Stimulated activated naive B cell treated with anti-CD40 and anti-IgM and Interleukin-4, amounts not matched to agents 10 μg/mL and 1 μg/mL and 100 μg/mL, for 72 hours (primary cell): Measurements from ENCODE around the gene ITPK1.

Source experiments
- ATAC-seq, 2 donors: fragments of 150-1000 bp; cut with Tn5 transposase; replicated peaks; 2 replicates each; pipeline ENCODE4 v1.10.0; 2021; ENCODE audit warnings: moderate library complexity in 1 of 2
- DNase-seq: peaks from one replicate; pipeline ENCODE4 v3.0.0; 2021
- H3K27ac Mint-ChIP-seq: one replicate; pipeline ENCODE4 v1.8.0; 2022; ENCODE audit warnings: mild to moderate bottlenecking, mixed read lengths
- H3K27me3 Mint-ChIP-seq, 2 donors: one replicate each; pipeline ENCODE4 v1.8.0; 2022; ENCODE audit warnings: mixed read lengths in 2 of 2
- H3K36me3 Mint-ChIP-seq, 2 donors: one replicate each; pipeline ENCODE4 v1.8.0; 2022; ENCODE audit warnings: mixed read lengths in 2 of 2, mild to moderate bottlenecking in 1 of 2
- H3K4me1 Mint-ChIP-seq, 2 donors: one replicate each; pipeline ENCODE4 v1.8.0; 2022; ENCODE audit warnings: mixed read lengths in 2 of 2, mild to moderate bottlenecking in 1 of 2
- H3K4me3 Mint-ChIP-seq, 2 donors: one replicate each; pipeline ENCODE4 v1.8.0; 2022; ENCODE audit warnings: mild to moderate bottlenecking in 2 of 2, mixed read lengths in 2 of 2, moderate library complexity in 1 of 2
- H3K9me3 Mint-ChIP-seq, 2 donors: one replicate each; pipeline ENCODE4 v1.8.0; 2022; ENCODE audit warnings: mixed read lengths in 2 of 2, mild to moderate bottlenecking in 1 of 2

Gene ITPK1

DNA sequence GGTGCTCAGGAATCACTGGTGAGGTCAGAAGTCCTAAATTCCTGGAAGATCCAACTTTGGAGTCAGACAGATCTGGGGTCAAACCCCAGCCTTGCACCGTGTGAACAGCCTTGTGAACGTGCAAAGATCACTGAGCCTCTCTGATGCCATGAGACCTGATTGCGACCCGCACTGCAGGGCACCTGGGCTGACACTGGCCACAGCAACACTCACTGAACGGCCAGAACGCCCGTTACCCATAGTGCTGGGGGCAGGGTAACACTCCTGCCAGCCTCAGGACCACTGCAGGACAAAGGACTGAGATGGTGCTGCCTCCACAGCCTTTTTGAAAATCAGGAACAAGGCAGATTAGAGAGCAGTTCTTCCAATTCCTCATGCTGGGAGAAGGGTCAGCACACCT lies 164.5 kb downstream of the ITPK1 start:
- ATAC-seq (no peak), DNase-seq (no peak)
- Mint-ChIP-seq H3K27ac (peak overlapping the region; percentile 60), H3K4me1 (peaks cover 7 to 14% of the 10 kb centered on the region in 2 donors), H3K4me3 (no peak overlapping the region), H3K36me3 (peaks cover 49 to 66% of the 10 kb centered on the region in 2 donors), H3K9me3 (no peaks in the 10 kb centered on the region), H3K27me3 (no peaks in the 10 kb centered on the region)

GRCh38 chr14:92950773-92951172 lies 165.0 kb downstream of the ITPK1 start:
- peak overlapping the region; percentile 60 for H3K27ac Mint-ChIP-seq
- no peaks in the 10 kb centered on the region for H3K9me3 Mint-ChIP-seq

GRCh38 chr14:92950193-92950540 lies 165.6 kb downstream of the ITPK1 start:
- H3K4me1 Mint-ChIP-seq: peaks cover 7 to 14% of the 10 kb centered on the region in 2 donors
- H3K4me3 Mint-ChIP-seq: no peak overlapping the region
- DNase-seq: no peak
- no peak overlapping the region for H3K27ac Mint-ChIP-seq
- H3K27me3 Mint-ChIP-seq: no peaks in the 10 kb centered on the region
- H3K9me3 Mint-ChIP-seq: no peaks in the 10 kb centered on the region
- H3K36me3 Mint-ChIP-seq: peaks cover 48 to 67% of the 10 kb centered on the region in 2 donors
- ATAC-seq: no peak

More at GRCh38 chr14:92950773-92951172, 165.0 kb downstream of the ITPK1 start:
- peaks cover 47 to 67% of the 10 kb centered on the region in 2 donors for H3K36me3 Mint-ChIP-seq
- no peak for ATAC-seq
- DNase-seq: no peak
- peaks cover 7 to 14% of the 10 kb centered on the region in 2 donors for H3K4me1 Mint-ChIP-seq
- no peak overlapping the region for H3K4me3 Mint-ChIP-seq
- no peaks in the 10 kb centered on the region for H3K27me3 Mint-ChIP-seq

DNA sequence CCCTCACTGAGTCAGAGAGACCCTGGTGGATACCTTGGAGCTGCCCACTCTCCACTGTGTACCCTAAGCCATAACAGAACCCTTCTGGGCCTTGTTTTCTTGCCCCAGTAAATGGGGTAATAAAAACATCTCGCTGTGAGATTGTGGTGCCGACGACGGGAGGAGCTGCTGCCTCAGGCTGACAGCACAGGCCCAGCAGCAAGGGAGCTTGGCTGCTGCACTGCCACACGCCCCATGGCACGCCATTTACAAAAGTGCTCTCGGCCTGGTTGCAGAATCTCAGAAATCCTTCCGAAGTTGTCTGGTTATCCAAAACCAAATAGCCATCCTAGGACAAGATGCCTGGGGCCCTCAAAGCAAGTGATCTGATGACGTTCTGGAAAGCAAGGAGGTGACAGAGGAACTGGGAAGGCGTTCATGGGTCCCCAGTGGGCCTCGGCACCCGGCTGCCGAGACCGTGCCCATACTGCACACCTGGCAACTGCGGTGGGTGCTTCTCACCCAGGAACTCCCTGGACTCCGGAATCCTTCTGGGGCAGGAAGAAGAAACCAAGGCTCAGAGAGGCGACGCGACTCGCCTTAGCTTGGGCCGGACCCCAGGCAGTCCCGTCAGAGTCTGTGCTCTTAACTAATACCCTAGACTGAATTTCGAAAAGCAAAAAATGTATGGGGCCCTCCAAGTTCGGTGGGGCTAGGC lies 166.1 kb downstream of the ITPK1 start:
- ATAC-seq (no peak), DNase-seq (no peak)
- H3K4me3 Mint-ChIP-seq: no peak overlapping the region
- peak overlapping the region; percentile 31 for H3K27ac Mint-ChIP-seq
- H3K27me3 Mint-ChIP-seq: no peaks in the 10 kb centered on the region
- peaks cover 7 to 14% of the 10 kb centered on the region in 2 donors for H3K4me1 Mint-ChIP-seq
- H3K9me3 Mint-ChIP-seq: no peaks in the 10 kb centered on the region
- peaks cover 52 to 67% of the 10 kb centered on the region in 2 donors for H3K36me3 Mint-ChIP-seq

- no peaks in the 10 kb centered on the region for H3K9me3 Mint-ChIP-seq
- peaks cover 55 to 70% of the 10 kb centered on the region in 2 donors for H3K36me3 Mint-ChIP-seq
- DNase-seq (no peak), ATAC-seq (no peak)
- H3K4me3 Mint-ChIP-seq: no peak overlapping the region
- H3K4me1 Mint-ChIP-seq: peaks cover 7 to 14% of the 10 kb centered on the region in 2 donors
- H3K27ac Mint-ChIP-seq: no peak overlapping the region
- no peaks in the 10 kb centered on the region for H3K27me3 Mint-ChIP-seq
Measured at GRCh38 chr14:92948647-92949046, 167.1 kb downstream of the ITPK1 start.

DNA sequence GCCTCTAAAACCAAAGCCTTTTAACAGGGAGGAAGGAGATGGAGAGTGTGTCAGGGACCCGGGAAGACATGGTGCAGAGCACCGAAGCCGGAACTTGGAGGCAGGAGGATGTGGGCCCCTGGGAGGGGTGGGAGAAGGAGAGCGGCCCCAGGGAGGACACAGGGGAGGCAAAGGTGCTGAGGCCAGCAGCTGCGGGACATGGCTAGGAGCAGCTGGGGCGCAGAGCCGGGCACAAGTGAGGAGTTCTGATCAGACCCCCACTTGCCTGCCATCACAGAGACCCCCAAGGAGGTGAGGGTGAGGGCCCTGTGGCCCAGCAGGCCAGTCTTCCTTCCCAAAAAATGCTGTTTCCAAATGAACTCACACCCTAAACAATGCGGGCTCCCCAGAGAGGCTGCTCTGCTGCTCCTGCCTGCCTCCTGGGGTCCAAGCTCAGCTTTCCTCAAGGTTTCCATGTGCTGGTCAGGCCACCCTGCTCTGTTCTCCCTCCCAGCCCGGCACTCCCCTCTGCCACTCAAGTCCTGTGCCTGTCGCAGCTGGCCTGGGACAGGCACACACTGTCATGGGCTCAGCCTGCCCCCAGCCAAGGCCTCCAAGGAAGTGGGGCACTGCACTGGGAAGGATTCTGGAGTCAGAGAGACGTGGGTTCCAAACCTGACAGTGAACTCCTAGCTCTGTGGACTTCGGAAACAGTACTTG lies 168.7 kb downstream of the ITPK1 start:
- Mint-ChIP-seq H3K36me3 (peaks cover 43 to 67% of the 10 kb centered on the region in 2 donors), H3K27me3 (no peaks in the 10 kb centered on the region), H3K4me1 (peaks cover 4 to 5% of the 10 kb centered on the region in 2 donors), H3K4me3 (no peak overlapping the region), H3K27ac (peak overlapping the region; percentile 68), H3K9me3 (no peaks in the 10 kb centered on the region)
- no peak for ATAC-seq
- no peak for DNase-seq

GRCh38 chr14:92945959-92946846 lies 169.5 kb downstream of the ITPK1 start:
- ATAC-seq (no peak), DNase-seq (no peak)
- no peaks in the 10 kb centered on the region for H3K4me1 Mint-ChIP-seq
- peaks cover 42 to 68% of the 10 kb centered on the region in 2 donors for H3K36me3 Mint-ChIP-seq
- H3K4me3 Mint-ChIP-seq: no peak overlapping the region
- no peak overlapping the region for H3K27ac Mint-ChIP-seq
- H3K9me3 Mint-ChIP-seq: no peaks in the 10 kb centered on the region
- H3K27me3 Mint-ChIP-seq: no peaks in the 10 kb centered on the region

DNA sequence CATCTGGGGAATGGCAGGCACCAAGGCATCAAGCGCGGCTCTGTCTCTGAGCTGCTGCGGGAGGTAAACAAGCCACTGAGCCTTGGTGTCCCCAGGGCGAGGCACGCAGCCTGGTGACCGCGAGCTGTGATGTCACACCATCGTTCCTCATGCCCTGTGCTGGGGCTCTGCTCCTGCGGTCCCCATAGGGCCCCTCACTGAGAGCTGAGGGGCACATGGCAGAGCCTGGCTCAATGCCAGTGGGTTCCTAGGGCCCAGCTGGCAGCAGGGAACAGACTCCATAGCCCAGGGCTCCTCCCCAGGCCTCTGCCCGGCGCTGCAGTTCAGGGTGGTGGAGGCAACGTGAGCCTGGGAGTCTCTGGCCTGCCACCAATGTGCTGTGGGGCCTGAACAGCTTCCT lies 170.2 kb downstream of the ITPK1 start:
- no peaks in the 10 kb centered on the region for H3K4me1 Mint-ChIP-seq
- peaks cover 42 to 68% of the 10 kb centered on the region in 2 donors for H3K36me3 Mint-ChIP-seq
- DNase-seq (no peak), ATAC-seq (no peak)
- no peaks in the 10 kb centered on the region for H3K9me3 Mint-ChIP-seq
- H3K27ac Mint-ChIP-seq: no peak overlapping the region
- no peak overlapping the region for H3K4me3 Mint-ChIP-seq
- H3K27me3 Mint-ChIP-seq: no peaks in the 10 kb centered on the region

DNA sequence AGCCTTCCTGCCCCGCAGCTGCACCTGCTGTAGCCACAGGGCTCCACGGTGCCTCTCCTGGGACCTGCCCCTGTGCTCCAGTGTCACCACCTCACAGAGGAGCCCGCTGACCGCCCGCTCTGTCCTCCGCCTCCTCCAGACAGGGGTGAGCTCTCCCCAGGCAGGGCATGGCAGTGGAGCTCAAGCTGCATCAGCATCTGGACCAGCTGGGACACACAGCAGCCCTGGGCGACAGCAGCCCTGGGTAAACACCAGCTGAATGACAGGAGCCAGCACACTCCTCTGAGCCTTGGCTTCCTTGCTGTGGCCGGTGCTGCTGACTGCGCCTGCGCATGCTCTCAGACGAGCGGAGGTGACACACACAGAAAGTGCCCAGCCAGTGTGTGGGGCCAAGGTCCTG lies 170.7 kb downstream of the ITPK1 start:
- Mint-ChIP-seq H3K36me3 (peaks cover 46 to 70% of the 10 kb centered on the region in 2 donors), H3K4me1 (no peaks in the 10 kb centered on the region), H3K27ac (peak overlapping the region; percentile 38), H3K4me3 (no peak overlapping the region), H3K27me3 (no peaks in the 10 kb centered on the region), H3K9me3 (no peaks in the 10 kb centered on the region)
- DNase-seq: no peak
- ATAC-seq: no peak

GRCh38 chr14:92943855-92944570 lies 171.7 kb downstream of the ITPK1 start:
- peaks cover 40 to 66% of the 10 kb centered on the region in 2 donors for H3K36me3 Mint-ChIP-seq
- no peak for ATAC-seq
- H3K9me3 Mint-ChIP-seq: no peaks in the 10 kb centered on the region
- peak overlapping the region; percentile 32 for H3K27ac Mint-ChIP-seq
- H3K4me1 Mint-ChIP-seq: no peaks in the 10 kb centered on the region
- no peaks in the 10 kb centered on the region for H3K27me3 Mint-ChIP-seq
- no peak for DNase-seq
- no peak overlapping the region for H3K4me3 Mint-ChIP-seq

GRCh38 chr14:92942976-92943710 lies 172.6 kb downstream of the ITPK1 start:
- Mint-ChIP-seq H3K4me1 (peaks cover 0 to 1% of the 10 kb centered on the region in 2 donors), H3K27ac (no peak overlapping the region), H3K9me3 (no peaks in the 10 kb centered on the region), H3K4me3 (no peak overlapping the region), H3K36me3 (peaks cover 37 to 72% of the 10 kb centered on the region in 2 donors), H3K27me3 (no peaks in the 10 kb centered on the region)
- no peak for ATAC-seq
- DNase-seq: no peak

DNA sequence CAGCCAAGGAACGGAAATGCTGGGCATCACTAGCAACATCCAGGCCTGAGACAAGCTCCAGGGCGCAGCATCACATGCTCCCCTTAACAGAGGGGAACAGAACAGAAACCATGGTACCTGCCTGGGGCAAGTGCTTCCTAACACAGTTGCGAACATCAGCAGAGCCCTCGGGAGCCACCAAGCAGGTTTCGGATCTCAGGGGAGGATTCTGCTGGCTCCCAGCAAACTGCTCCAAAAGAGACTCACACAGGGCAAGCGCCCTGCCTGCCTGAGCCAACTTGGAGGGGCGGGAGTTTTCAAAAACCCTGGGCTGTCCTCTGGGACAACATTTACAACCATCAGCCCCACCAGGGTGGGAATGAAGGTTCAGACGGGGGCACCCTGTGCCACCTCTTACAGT lies 173.1 kb downstream of the ITPK1 start:
- ATAC-seq (no peak), DNase-seq (no peak)
- no peak overlapping the region for H3K27ac Mint-ChIP-seq
- peaks cover 41 to 72% of the 10 kb centered on the region in 2 donors for H3K36me3 Mint-ChIP-seq
- no peaks in the 10 kb centered on the region for H3K27me3 Mint-ChIP-seq
- no peak overlapping the region for H3K4me3 Mint-ChIP-seq
- H3K9me3 Mint-ChIP-seq: no peaks in the 10 kb centered on the region
- peaks cover 2 to 7% of the 10 kb centered on the region in 2 donors for H3K4me1 Mint-ChIP-seq

- ATAC-seq: no peak
- H3K27me3 Mint-ChIP-seq: no peaks in the 10 kb centered on the region
- H3K4me1 Mint-ChIP-seq: peaks cover 6 to 11% of the 10 kb centered on the region in 2 donors
- peaks cover 40 to 72% of the 10 kb centered on the region in 2 donors for H3K36me3 Mint-ChIP-seq
- no peaks in the 10 kb centered on the region for H3K9me3 Mint-ChIP-seq
- H3K27ac Mint-ChIP-seq: no peak overlapping the region
- H3K4me3 Mint-ChIP-seq: no peak overlapping the region
- no peak for DNase-seq
Measured at GRCh38 chr14:92942136-92942535, 173.6 kb downstream of the ITPK1 start.
